Neural cell (in vitro differentiated cells): Measurements from ENCODE around the gene MYADML2. TPM values are rescaled to one million over a fixed set of nuclear protein-coding genes. Genes with fewer than 3 reads are reported as not detected.

Source experiments
- H2AFZ ChIP-seq: fragments of 200-600, 300-800 bp; sonication (generic), shearing (Covaris generic); 2 replicates; pipeline ENCODE4 v1.6.0; 2014; ENCODE audit warnings: low read depth, mild to moderate bottlenecking, antibody characterized with exemption, low read length, moderate library complexity
- H3F3A ChIP-seq: fragments of 200-600 bp; shearing (Covaris generic); 2 replicates; pipeline ENCODE4 v1.6.1; 2016; ENCODE audit warnings: mild to moderate bottlenecking, moderate library complexity, mixed read lengths, antibody characterized with exemption, low read length; ENCODE audit not compliant: insufficient read depth, poor library complexity, severe bottlenecking
- H3K27ac ChIP-seq: fragments of 200-600, 300-800 bp; sonication (generic), shearing (Covaris generic); 2 replicates; pipeline ENCODE4 v1.5.1; 2014; ENCODE audit warnings: mild to moderate bottlenecking, low read length, moderate library complexity
- H3K27me3 ChIP-seq: fragments of 300-800, 200-600 bp; sonication (generic), shearing (Covaris generic); 2 replicates; pipeline ENCODE4 v1.6.0; 2014; ENCODE audit warnings: mild to moderate bottlenecking, low read depth, low read length, moderate library complexity; ENCODE audit not compliant: insufficient read depth
- H3K36me3 ChIP-seq: fragments of 300-800, 200-600 bp; sonication (generic), shearing (Covaris generic); 2 replicates; pipeline ENCODE4 v1.5.1; 2014; ENCODE audit warnings: mild to moderate bottlenecking, antibody characterized with exemption, low read length, moderate library complexity; ENCODE audit not compliant: insufficient read depth
- H3K4me2 ChIP-seq: fragments of 300-800, 200-600 bp; sonication (generic), shearing (Covaris generic); 2 replicates; pipeline ENCODE4 v1.6.0; 2014; ENCODE audit warnings: mild to moderate bottlenecking, low read length
- H3K4me3 ChIP-seq: fragments of 300-800, 200-600 bp; sonication (generic), shearing (Covaris generic); 2 replicates; pipeline ENCODE4 v1.5.1; 2014; ENCODE audit warnings: mild to moderate bottlenecking, low read length, moderate library complexity
- H3K79me2 ChIP-seq: fragments of 200-600 bp; shearing (Covaris generic); replicated peaks from 2 replicates; pipeline ENCODE4 v1.6.0; 2014; ENCODE audit warnings: mild to moderate bottlenecking, low read length, moderate library complexity; ENCODE audit not compliant: insufficient read depth
- H3K9ac ChIP-seq: fragments of 300-800, 200-600 bp; sonication (generic), shearing (Covaris generic); 2 replicates; pipeline ENCODE4 v1.6.1; 2016; ENCODE audit warnings: mild to moderate bottlenecking, low read length, mixed read lengths
- H3K9me2 ChIP-seq: fragments of 200-600 bp; shearing (Covaris generic); 2 replicates; pipeline ENCODE4 v1.6.1; 2016; ENCODE audit warnings: mild to moderate bottlenecking, low read length, mixed read lengths; ENCODE audit not compliant: insufficient read depth
- H3K9me3 ChIP-seq: fragments of 200-600, 300-800 bp; sonication (generic), shearing (Covaris generic); 2 replicates; pipeline ENCODE4 v1.6.1; 2016; ENCODE audit warnings: mild to moderate bottlenecking, mixed run types, low read length, moderate library complexity, mixed read lengths
- H4K20me1 ChIP-seq: fragments of 200-600 bp; shearing (Covaris generic); 2 replicates; pipeline ENCODE4 v1.6.1; 2016; ENCODE audit warnings: mild to moderate bottlenecking, mixed run types; ENCODE audit not compliant: insufficient read depth
- CTCF ChIP-seq: fragments of 450-650 bp; IDR thresholded peaks from 2 replicates; pipeline ENCODE4 v1.5.1; 2014; ENCODE audit warnings: antibody characterized with exemption, mild to moderate bottlenecking, moderate library complexity; ENCODE audit not compliant: poor library complexity, severe bottlenecking
- EP300 ChIP-seq: fragments of 450-650 bp; conservative IDR thresholded peaks from 2 replicates; pipeline ENCODE4 v1.6.1; 2014; ENCODE audit warnings: antibody characterized with exemption, mild to moderate bottlenecking, moderate library complexity; ENCODE audit not compliant: poor library complexity, severe bottlenecking
- EZH2 ChIP-seq: fragments of 200-600, 300-800 bp; shearing (Covaris generic), sonication (generic); IDR thresholded peaks from 2 replicates; pipeline ENCODE4 v1.6.1; 2014; ENCODE audit warnings: antibody characterized with exemption, low read length, borderline replicate concordance, mild to moderate bottlenecking; ENCODE audit not compliant: insufficient read depth, poor library complexity, severe bottlenecking
- MXI1 ChIP-seq: fragments of 450-650 bp; conservative IDR thresholded peaks from 2 replicates; pipeline ENCODE4 v1.6.1; 2014; ENCODE audit warnings: antibody characterized with exemption, mild to moderate bottlenecking; ENCODE audit not compliant: poor library complexity, severe bottlenecking
- POLR2AphosphoS5 ChIP-seq: IDR thresholded peaks from 2 replicates; pipeline ENCODE4 v1.6.1; 2012
- RAD21 ChIP-seq: fragments of 450-650 bp; conservative IDR thresholded peaks from 2 replicates; pipeline ENCODE4 v1.6.1; 2014; ENCODE audit warnings: antibody characterized with exemption, mild to moderate bottlenecking, moderate library complexity
- REST ChIP-seq: IDR thresholded peaks from 2 replicates; pipeline ENCODE4 v1.6.1; 2012; ENCODE audit warnings: borderline replicate concordance
- SMC3 ChIP-seq: fragments of 450-650 bp; conservative IDR thresholded peaks from 2 replicates; pipeline ENCODE4 v1.6.1; 2014; ENCODE audit warnings: antibody characterized with exemption, mild to moderate bottlenecking, moderate library complexity; ENCODE audit not compliant: poor library complexity
- TAF1 ChIP-seq: IDR thresholded peaks from 2 replicates; pipeline ENCODE4 v1.6.1; 2012; ENCODE audit warnings: low read depth
- polyA plus RNA-seq: library from polyadenylated mRNA; depleted of rRNA; stranded (reverse); fragments of >200 nt; gene quantifications from 2 replicates; pipeline ENCODE4 v1.2.3, GENCODE V29; 2014

MYADML2 gene
- polyA plus RNA-seq, 1 donor from 2014 or later = 1.1 TPM

- H3K4me2 ChIP-seq = no peak overlapping the region
- H3K79me2 ChIP-seq = no peaks in the 10 kb centered on the region
- no peaks in the 10 kb centered on the region for H3K27me3 ChIP-seq
- no peaks in the 10 kb centered on the region for H3K36me3 ChIP-seq
- H3F3A ChIP-seq = no peaks in the 10 kb centered on the region
- H3K27ac ChIP-seq = no peak overlapping the region
- H3K4me3 ChIP-seq = no peak overlapping the region
- no peaks in the 10 kb centered on the region for H3K9me2 ChIP-seq
- no peaks in the 10 kb centered on the region for H3K9me3 ChIP-seq
- H2AFZ ChIP-seq = no peak overlapping the region
- no peaks in the 10 kb centered on the region for H4K20me1 ChIP-seq
- no peak overlapping the region for H3K9ac ChIP-seq
- no peak for TF ChIP-seq POLR2AphosphoS5
- TF ChIP-seq RAD21 = no peak
- TF ChIP-seq CTCF = no peak
- no peak for TF ChIP-seq MXI1
- no peak for TF ChIP-seq TAF1
- TF ChIP-seq REST = no peak
- TF ChIP-seq SMC3 = no peak
- TF ChIP-seq EZH2 = no peak
- no peak for TF ChIP-seq EP300
These were observed 48.6 kb upstream of the MYADML2 start for GRCh38 chr17:81995463-81996231.

GRCh38 chr17:81994593-81995462 lies 47.8 kb upstream of the MYADML2 start:
- Histone ChIP-seq H3F3A (no peaks in the 10 kb centered on the region), H3K4me3 (no peak overlapping the region), H3K36me3 (no peaks in the 10 kb centered on the region), H3K9ac (no peak overlapping the region), H3K4me2 (no peak overlapping the region), H4K20me1 (no peaks in the 10 kb centered on the region), H2AFZ (no peak overlapping the region), H3K27ac (no peak overlapping the region), H3K27me3 (no peaks in the 10 kb centered on the region), H3K9me2 (no peaks in the 10 kb centered on the region), H3K9me3 (no peaks in the 10 kb centered on the region), H3K79me2 (no peaks in the 10 kb centered on the region)
- TF ChIP-seq RAD21 = no peak
- no peak for TF ChIP-seq SMC3
- TF ChIP-seq MXI1 = no peak
- no peak for TF ChIP-seq EP300
- TF ChIP-seq REST = no peak
- TF ChIP-seq EZH2 = no peak
- TF ChIP-seq TAF1 = no peak
- TF ChIP-seq CTCF = no peak
- no peak for TF ChIP-seq POLR2AphosphoS5
